B cell (primary cell): ENCODE measurements around the gene NDUFA6. TPM values are rescaled to one million over a fixed set of nuclear protein-coding genes. Genes with fewer than 3 reads are reported as not detected.

ENCODE experiments used
- ATAC-seq: fragments of 200-7000 bp; cut with Tn5 transposase; one replicate; pipeline ENCODE4 v1.10.0; 2021; ENCODE audit warnings: low read depth, mild to moderate bottlenecking, moderate number of reproducible peaks, moderate library complexity
- CTCF ChIA-PET: fragments of 350-600 bp; sonication (Branson Sonifier 250); formaldehyde crosslinking; loops from one replicate; lab custom pipeline; 2021; ENCODE audit warnings: antibody characterized with exemption, inconsistent platforms; lab: Charles Lee
- POLR2A ChIA-PET: fragments of 350-600 bp; sonication (Branson Sonifier 250); formaldehyde crosslinking; loops from one replicate; lab custom pipeline; 2021; ENCODE audit warnings: antibody characterized with exemption; lab: Charles Lee
- DNase-seq: peaks from one replicate; pipeline ENCODE4 v3.0.0; 2013
- H2AFZ ChIP-seq: 2 replicates; pipeline ENCODE4 v1.6.1; 2012; ENCODE audit warnings: mild to moderate bottlenecking, low read depth, low read length; ENCODE audit not compliant: insufficient read depth, poor library complexity, severe bottlenecking
- H3K27ac ChIP-seq, 2 donors: 1 replicate in 1 of 2; 2 replicates in 1 of 2; pipeline ENCODE4 v1.5.1; 2012 to 2013; ENCODE audit warnings: low read length in 2 of 2, mild to moderate bottlenecking in 2 of 2, moderate library complexity in 1 of 2
- H3K27me3 ChIP-seq, 4 experiments: fragments of 200-600 bp in 1 of 4; sonication (generic) in 1 of 4; replicated peaks in 1 of 4; 1 replicate in 2 of 4; 2 replicates in 2 of 4; pipeline versions ENCODE4 v1.6.1 to v1.7.0; 2013 to 2016; ENCODE audit warnings: low read length in 3 of 4, mild to moderate bottlenecking in 2 of 4, mixed read lengths in 1 of 4, moderate library complexity in 1 of 4; ENCODE audit not compliant: insufficient read depth in 4 of 4, control insufficient read depth in 3 of 4; ENCODE audit errors: control extremely low read depth in 1 of 4
- H3K36me3 ChIP-seq, 2 experiments: replicated peaks in 1 of 2; 1 replicate in 1 of 2; 2 replicates in 1 of 2; pipeline versions ENCODE4 v1.6.1 to v1.7.1; 2013; ENCODE audit warnings: low read length in 1 of 2; ENCODE audit not compliant: insufficient read depth in 2 of 2, control insufficient read depth in 1 of 2; ENCODE audit errors: control extremely low read depth in 1 of 2, extremely low read depth in 1 of 2
- H3K4me1 ChIP-seq, 2 donors: fragments of 200-600 bp in 1 of 2; sonication (generic) in 1 of 2; 1 replicate in 1 of 2; 2 replicates in 1 of 2; pipeline versions ENCODE4 v1.5.1 to v1.6.1; 2013 to 2017; ENCODE audit warnings: low read length in 2 of 2; ENCODE audit not compliant: control insufficient read depth in 2 of 2, insufficient read depth in 2 of 2
- H3K4me2 ChIP-seq: replicated peaks from 2 replicates; pipeline ENCODE3; 2012; ENCODE audit warnings: mild to moderate bottlenecking, low read depth, low read length; ENCODE audit not compliant: poor library complexity, severe bottlenecking
- H3K4me3 ChIP-seq, 5 experiments: fragments of 200-600 bp in 1 of 5; sonication (generic) in 1 of 5; 1 replicate in 3 of 5; 2 replicates in 2 of 5; pipeline versions ENCODE4 v1.5.1 to v1.7.0; 2011 to 2016; ENCODE audit warnings: low read length in 4 of 5, mild to moderate bottlenecking in 4 of 5, low read depth in 2 of 5, control low read depth in 1 of 5, moderate library complexity in 1 of 5; ENCODE audit not compliant: insufficient read depth in 1 of 5; ENCODE audit errors: control extremely low read depth in 1 of 5, extremely low read depth in 1 of 5
- H3K79me2 ChIP-seq: fragments of 200-600 bp; sonication (generic); one replicate; pipeline ENCODE4 v1.6.0; 2016; ENCODE audit warnings: low read length; ENCODE audit not compliant: control insufficient read depth, insufficient read depth
- H3K9ac ChIP-seq: fragments of 200-600 bp; sonication (generic); 2 replicates; pipeline ENCODE4 v1.6.1; 2017; ENCODE audit warnings: mild to moderate bottlenecking, low read length, moderate library complexity
- H3K9me3 ChIP-seq, 3 donors: one replicate each; pipeline versions ENCODE4 v1.6.1 to v1.7.1; 2013; ENCODE audit warnings: low read length in 2 of 3; ENCODE audit not compliant: control insufficient read depth in 2 of 3, insufficient read depth in 1 of 3; ENCODE audit errors: control extremely low read depth in 1 of 3
- H4K20me1 ChIP-seq: 2 replicates; pipeline ENCODE4 v1.6.0; 2012; ENCODE audit warnings: mild to moderate bottlenecking, low read length; ENCODE audit not compliant: insufficient read depth, control insufficient read depth, poor library complexity, severe bottlenecking
- H3K27ac Mint-ChIP-seq: one replicate; pipeline ENCODE4 v1.8.0; 2021; ENCODE audit warnings: mixed read lengths
- H3K27me3 Mint-ChIP-seq: one replicate; pipeline ENCODE4 v1.8.0; 2021; ENCODE audit warnings: mixed read lengths
- H3K4me1 Mint-ChIP-seq: one replicate; pipeline ENCODE4 v1.8.0; 2021; ENCODE audit warnings: mixed read lengths
- H3K4me3 Mint-ChIP-seq: one replicate; pipeline ENCODE4 v1.8.0; 2021; ENCODE audit warnings: mixed read lengths
- H3K9me3 Mint-ChIP-seq: one replicate; pipeline ENCODE4 v1.8.0; 2022; ENCODE audit warnings: mixed read lengths; ENCODE audit not compliant: insufficient read depth
- CTCF ChIP-seq: fragments of 200-600 bp; IDR thresholded peaks from one replicate; pipeline ENCODE4 v1.8.0; 2022; ENCODE audit warnings: antibody characterized with exemption, mild to moderate bottlenecking
- EZH2 ChIP-seq: IDR thresholded peaks from 2 replicates; pipeline ENCODE4 v1.6.1; 2012; ENCODE audit warnings: borderline replicate concordance, low read depth, mild to moderate bottlenecking, moderate library complexity, low read length; ENCODE audit not compliant: insufficient read depth, poor library complexity, severe bottlenecking
- WGBS: methylation state at CpG from one replicate; pipeline ENCODE4 v1.1.5; 2013; ENCODE audit warnings: missing lambda C conversion rate; ENCODE audit not compliant: insufficient coverage; 5-methylcytosine and 5-hydroxymethylcytosine counted together
- intact Hi-C: fragments of 100-400 bp; cut with micrococcal nuclease; formaldehyde crosslinking; loops from one replicate; pipeline ENCODE4 v1.10.0; 2022
- polyA plus RNA-seq: library from polyadenylated mRNA; depleted of rRNA; stranded (reverse); fragments of >200 nt; gene quantifications from 2 replicates; pipeline ENCODE4 v1.2.3, GENCODE V29; 2012
- total RNA-seq, 2 donors: library from RNA; stranded (reverse); fragments of 120-200 nt in 1 of 2; gene quantifications; 1 replicate in 1 of 2; 2 replicates in 1 of 2; pipeline versions ENCODE4 v1.2.3 to v1.2.4, GENCODE V29; 2013 to 2022

The NDUFA6 gene
- total and polyA plus RNA-seq, 2 donors (not counting 1 experiment from before 2014, with no cell fraction given): 26.2 to 47.8 TPM

GRCh38 chr22:42074132-42074811 is 16.3 kb downstream of the NDUFA6 start, which contains the start of gene PHETA2:
Gene PHETA2, plus strand, starts transcription at chr22:42074248. Its CDS starts 3,046 bp downstream, at chr22:42077294.
- under 1% methylated on average over 39 of the region's 55 CpGs for WGBS
- intact Hi-C loops: loop anchor here (5.0 kb wide), 5 partner anchors 42 to 692 kb away; partner anchors contain the start of genes MEI1 and TEF
- Histone ChIP-seq H4K20me1 (no peaks in the 10 kb centered on the region), H3K4me2 (peak within 1 kb of the TSS; percentile 86), H3K36me3 (no peaks in the 10 kb centered on the region), H3K9ac (peak within 1 kb of the TSS; percentile 64), H2AFZ (peak within 1 kb of the TSS; percentile 97), H3K27me3 (no peaks in the 10 kb centered on the region), H3K4me1 (peaks cover 28 to 46% of the 10 kb centered on the region in 2 donors), H3K4me3 (peak within 1 kb of the TSS in 4 of 5 experiments; percentile 57 to 69 (median 64)), H3K79me2 (peaks cover 4% of the 10 kb centered on the region), H3K9me3 (no peaks in the 10 kb centered on the region), H3K27ac (peak within 1 kb of the TSS; percentile 19 to 33)
- ChIA-PET CTCF (no interaction called here), POLR2A (interaction anchor here (1.2 kb wide), 1 partner anchor 16 kb away, joined by 3 read pairs; the partner anchor contains the start of gene NDUFA6)
- peak; percentile 72 for TF ChIP-seq CTCF
- no peak for TF ChIP-seq EZH2
- ATAC-seq (peak; percentile 12), DNase-seq (peak; percentile 78)
- Mint-ChIP-seq H3K27ac (peak within 1 kb of the TSS; percentile 85), H3K4me3 (peak within 1 kb of the TSS; percentile 80), H3K4me1 (peaks cover 49% of the 10 kb centered on the region), H3K9me3 (no peaks in the 10 kb centered on the region), H3K27me3 (no peaks in the 10 kb centered on the region)

DNA sequence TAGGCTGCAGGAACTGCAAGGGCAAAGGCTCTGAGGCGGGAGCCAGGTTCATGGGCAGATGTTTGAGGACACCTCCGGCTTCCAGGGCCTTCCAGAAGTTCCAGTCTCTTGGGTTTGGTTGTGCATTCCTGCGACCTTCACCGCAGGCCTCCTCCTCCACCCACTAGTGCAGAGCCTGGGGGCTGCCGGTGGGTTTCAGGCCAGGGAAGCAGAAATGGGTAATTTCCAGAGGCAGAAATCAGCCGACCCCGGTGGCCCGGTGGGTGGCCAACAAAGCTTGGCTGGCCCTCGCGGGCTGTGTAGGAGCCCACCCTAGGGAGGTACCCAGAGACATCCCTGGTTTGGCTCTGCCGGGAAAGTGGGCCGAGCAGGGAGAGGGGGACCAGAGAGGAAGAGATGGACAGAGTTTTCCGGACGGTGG is 16.9 kb downstream of the NDUFA6 start:
- Histone ChIP-seq H3K36me3 (no peaks in the 10 kb centered on the region), H3K4me2 (peak overlapping the region; percentile 86), H2AFZ (peak overlapping the region; percentile 97), H3K9ac (peak overlapping the region; percentile 64), H3K4me3 (peak overlapping the region in 4 of 5 experiments; percentile 57 to 69 (median 64)), H3K4me1 (peaks cover 22 to 40% of the 10 kb centered on the region in 2 donors), H3K9me3 (no peaks in the 10 kb centered on the region), H3K27me3 (no peaks in the 10 kb centered on the region), H3K79me2 (peaks cover 4% of the 10 kb centered on the region), H4K20me1 (no peaks in the 10 kb centered on the region), H3K27ac (no peak overlapping the region)
- TF ChIP-seq CTCF (no peak), EZH2 (no peak)
- Mint-ChIP-seq H3K4me1 (peaks cover 48% of the 10 kb centered on the region), H3K27ac (peak overlapping the region; percentile 61), H3K4me3 (peak overlapping the region; percentile 80), H3K9me3 (no peaks in the 10 kb centered on the region), H3K27me3 (no peaks in the 10 kb centered on the region)
- POLR2A ChIA-PET: interaction anchor here (1.2 kb wide), 1 partner anchor 17 kb away, joined by 3 read pairs; the partner anchor contains the start of gene NDUFA6
- CTCF ChIA-PET: no interaction called here
- intact Hi-C loops: loop anchor here (5.0 kb wide), 5 partner anchors 41 to 691 kb away; partner anchors contain the start of genes MEI1 and TEF
- 86% methylated on average over 12 of the region's 14 CpGs for WGBS
- ATAC-seq (no peak), DNase-seq (no peak)
